Left ventricle myocardium inferior (tissue), 1 donor: ENCODE data around the gene TMCC2. TPM values are rescaled to one million over a fixed set of nuclear protein-coding genes. Genes with fewer than 3 reads are reported as not detected.

Experiments
- DNase-seq: peaks from one replicate; pipeline ENCODE4 v3.0.0-alpha.2; 2020
- H3K27ac ChIP-seq: fragments of 200-600 bp; replicated peaks from 2 replicates; pipeline ENCODE4 v1.8.0; 2021
- H3K27me3 ChIP-seq: fragments of 200-600 bp; 2 replicates; pipeline ENCODE4 v1.8.0; 2021; ENCODE audit warnings: low read depth
- H3K36me3 ChIP-seq: fragments of 200-600 bp; 2 replicates; pipeline ENCODE4 v1.8.0; 2021
- H3K4me1 ChIP-seq: fragments of 200-600 bp; 2 replicates; pipeline ENCODE4 v1.8.0; 2021
- H3K4me3 ChIP-seq: fragments of 200-600 bp; 2 replicates; pipeline ENCODE4 v1.8.0; 2021; ENCODE audit warnings: mild to moderate bottlenecking, moderate library complexity
- H3K9me3 ChIP-seq: fragments of 200-600 bp; replicated peaks from 2 replicates; pipeline ENCODE4 v1.8.0; 2021
- CTCF ChIP-seq: fragments of 200-600 bp; IDR thresholded peaks from 2 replicates; pipeline ENCODE4 v1.8.0; 2021; ENCODE audit warnings: antibody characterized with exemption, mild to moderate bottlenecking, borderline replicate concordance
- intact Hi-C: fragments of 100-400 bp; cut with micrococcal nuclease; formaldehyde crosslinking; loops from one replicate; pipeline ENCODE4 v1.11.0; 2022
- total RNA-seq: library from RNA; stranded (reverse); fragmentation: NEBNext Ultra II Directional; extraction: Animal tissue kit (Norgen Biotek cat#: 25700); gene quantifications from one replicate; pipeline ENCODE4 v1.2.1, GENCODE V29; 2021
- donor health status: DM: no; HTN: yes; CAD: no; lungs with severe emphysema.

The TMCC2 gene
- total RNA-seq, 1 donor from 2014 or later, result 2.5 TPM

- H3K4me3 ChIP-seq, result peak overlapping the region; percentile 14
- H3K27ac ChIP-seq, result peak overlapping the region; percentile 45
- H3K27me3 ChIP-seq, result peaks cover 8% of the 10 kb centered on the region
- no peaks in the 10 kb centered on the region for H3K9me3 ChIP-seq
- intact Hi-C loops, result loop anchor here (10.0 kb wide), 1 partner anchor 115 kb away; no protein-coding TSS in a partner anchor
- no peaks in the 10 kb centered on the region for H3K36me3 ChIP-seq
- peaks cover 73% of the 10 kb centered on the region for H3K4me1 ChIP-seq
- peak; percentile 37 for DNase-seq
- TF ChIP-seq CTCF, result no peak
Observed at GRCh38 chr1:205259324-205259832, 31.6 kb downstream of the TMCC2 start.

GRCh38 chr1:205259998-205260397 lies 32.3 kb downstream of the TMCC2 start:
- H3K27me3 ChIP-seq, result peaks cover 8% of the 10 kb centered on the region
- no peak overlapping the region for H3K27ac ChIP-seq
- intact Hi-C loops, result loop anchor here (10.0 kb wide), 1 partner anchor 115 kb away; no protein-coding TSS in a partner anchor
- no peak overlapping the region for H3K4me3 ChIP-seq
- H3K36me3 ChIP-seq, result no peaks in the 10 kb centered on the region
- peaks cover 73% of the 10 kb centered on the region for H3K4me1 ChIP-seq
- no peaks in the 10 kb centered on the region for H3K9me3 ChIP-seq
- no peak for DNase-seq
- TF ChIP-seq CTCF, result no peak

GRCh38 chr1:205260948-205261732 lies 33.4 kb downstream of the TMCC2 start:
- DNase-seq, result no peak
- Histone ChIP-seq H3K4me3 (no peak overlapping the region), H3K27ac (no peak overlapping the region), H3K4me1 (peaks cover 69% of the 10 kb centered on the region), H3K36me3 (no peaks in the 10 kb centered on the region), H3K9me3 (no peaks in the 10 kb centered on the region), H3K27me3 (peaks cover 8% of the 10 kb centered on the region)
- intact Hi-C loops, result no loop called here
- no peak for TF ChIP-seq CTCF

- peaks cover 8% of the 10 kb centered on the region for H3K27me3 ChIP-seq
- no peak overlapping the region for H3K27ac ChIP-seq
- H3K36me3 ChIP-seq, result no peaks in the 10 kb centered on the region
- intact Hi-C loops, result no loop called here
- no peak for TF ChIP-seq CTCF
- H3K4me1 ChIP-seq, result peaks cover 64% of the 10 kb centered on the region
- no peak overlapping the region for H3K4me3 ChIP-seq
- no peak for DNase-seq
- H3K9me3 ChIP-seq, result no peaks in the 10 kb centered on the region
Observed at GRCh38 chr1:205261946-205262691, 34.4 kb downstream of the TMCC2 start.

- H3K9me3 ChIP-seq, result no peaks in the 10 kb centered on the region
- intact Hi-C loops, result no loop called here
Observed at GRCh38 chr1:205262731-205263171, 35.0 kb downstream of the TMCC2 start.

More at GRCh38 chr1:205262731-205263171, 35.0 kb downstream of the TMCC2 start:
- TF ChIP-seq CTCF, result no peak
- no peaks in the 10 kb centered on the region for H3K36me3 ChIP-seq
- DNase-seq, result no peak
- H3K27ac ChIP-seq, result no peak overlapping the region
- H3K27me3 ChIP-seq, result peaks cover 8% of the 10 kb centered on the region
- no peak overlapping the region for H3K4me3 ChIP-seq
- peaks cover 64% of the 10 kb centered on the region for H3K4me1 ChIP-seq
